CD4-positive, alpha-beta memory T cell (primary cell): Measurements from ENCODE around the gene GJB3. TPM values are rescaled to one million over a fixed set of nuclear protein-coding genes. Genes with fewer than 3 reads are reported as not detected.
A peak's percentile ranks its signal among the peaks of the same experiment; 100 is the strongest.
"Not testable (repeated sequence)": the region's sequence is repeated elsewhere in the genome, so short reads cannot be mapped to it uniquely, and the experiment has no call there.

Source experiments
- CTCF ChIA-PET: fragments of 350-600 bp; sonication (Branson Sonifier 250); formaldehyde crosslinking; loops from one replicate; lab custom pipeline; 2021; ENCODE audit warnings: inconsistent platforms; ENCODE audit not compliant: partially characterized antibody; lab: Charles Lee
- POLR2A ChIA-PET: fragments of 350-600 bp; sonication (Branson Sonifier 250); formaldehyde crosslinking; loops from one replicate; lab custom pipeline; 2021; ENCODE audit not compliant: partially characterized antibody; lab: Charles Lee
- DNase-seq, 5 donors: peaks; one replicate each; pipeline versions ENCODE4 v3.0.0 to v3.0.0-alpha.2; 2020 to 2022; ENCODE audit warnings: mixed read lengths in 1 of 5
- H3K27ac ChIP-seq: one replicate; pipeline ENCODE4 v1.7.0; 2013; ENCODE audit warnings: low read depth, low read length
- H3K27me3 ChIP-seq: 2 replicates; pipeline ENCODE4 v1.7.0; 2013; ENCODE audit warnings: mild to moderate bottlenecking, low read length, moderate library complexity; ENCODE audit not compliant: insufficient read depth
- H3K36me3 ChIP-seq: 2 replicates; pipeline ENCODE4 v1.7.0; 2013; ENCODE audit warnings: mild to moderate bottlenecking, low read length, moderate library complexity; ENCODE audit not compliant: insufficient read depth
- H3K4me1 ChIP-seq: 2 replicates; pipeline ENCODE4 v1.7.0; 2013; ENCODE audit warnings: mild to moderate bottlenecking, low read length, moderate library complexity; ENCODE audit not compliant: insufficient read depth
- H3K4me3 ChIP-seq, 2 donors: one replicate each; pipeline ENCODE4 v1.7.0; 2013; ENCODE audit warnings: low read length in 2 of 2, mild to moderate bottlenecking in 1 of 2
- H3K9me3 ChIP-seq, 2 donors: one replicate each; pipeline ENCODE4 v1.7.0; 2013; ENCODE audit warnings: low read length in 2 of 2, control low read depth in 1 of 2; ENCODE audit not compliant: control insufficient read depth in 1 of 2
- H3K27ac Mint-ChIP-seq, 7 donors: one replicate each; pipeline ENCODE4 v1.8.0; 2020 to 2021; ENCODE audit warnings: mixed read lengths in 7 of 7, mild to moderate bottlenecking in 6 of 7, inconsistent platforms in 3 of 7, moderate library complexity in 3 of 7
- H3K27me3 Mint-ChIP-seq, 2 donors: one replicate each; pipeline ENCODE4 v1.8.0; 2020 to 2021; ENCODE audit warnings: mixed read lengths in 2 of 2
- H3K36me3 Mint-ChIP-seq, 2 donors: one replicate each; pipeline ENCODE4 v1.8.0; 2020 to 2021; ENCODE audit warnings: mixed read lengths in 2 of 2, inconsistent platforms in 1 of 2, mild to moderate bottlenecking in 1 of 2
- H3K4me1 Mint-ChIP-seq, 4 donors: one replicate each; pipeline ENCODE4 v1.8.0; 2020 to 2021; ENCODE audit warnings: mixed read lengths in 4 of 4, mild to moderate bottlenecking in 1 of 4
- H3K4me3 Mint-ChIP-seq, 8 donors: one replicate each; pipeline ENCODE4 v1.8.0; 2020 to 2021; ENCODE audit warnings: mixed read lengths in 8 of 8, mild to moderate bottlenecking in 7 of 8, moderate library complexity in 6 of 8, inconsistent platforms in 3 of 8
- H3K9me3 Mint-ChIP-seq, 8 donors: one replicate each; pipeline ENCODE4 v1.8.0; 2020 to 2021; ENCODE audit warnings: mixed read lengths in 8 of 8, mild to moderate bottlenecking in 5 of 8, inconsistent platforms in 3 of 8, moderate library complexity in 1 of 8
- intact Hi-C: fragments of 100-400 bp; cut with micrococcal nuclease; formaldehyde crosslinking; loops from one replicate; pipeline ENCODE4 v1.15.1; 2023
- polyA plus RNA-seq, 2 donors: library from polyadenylated mRNA; unstranded; fragments of 300-500 nt; fragmentation: Illumina TruSeq; gene quantifications; one replicate each; pipeline ENCODE4 v1.2.3, GENCODE V29; 2021
- total RNA-seq, 2 experiments: library from RNA; stranded (reverse); gene quantifications; one replicate each; pipeline ENCODE4 v1.2.3, GENCODE V29; 2021

GJB3 gene
- total and polyA plus RNA-seq, 4 experiments from 2014 or later: not detected

DNA sequence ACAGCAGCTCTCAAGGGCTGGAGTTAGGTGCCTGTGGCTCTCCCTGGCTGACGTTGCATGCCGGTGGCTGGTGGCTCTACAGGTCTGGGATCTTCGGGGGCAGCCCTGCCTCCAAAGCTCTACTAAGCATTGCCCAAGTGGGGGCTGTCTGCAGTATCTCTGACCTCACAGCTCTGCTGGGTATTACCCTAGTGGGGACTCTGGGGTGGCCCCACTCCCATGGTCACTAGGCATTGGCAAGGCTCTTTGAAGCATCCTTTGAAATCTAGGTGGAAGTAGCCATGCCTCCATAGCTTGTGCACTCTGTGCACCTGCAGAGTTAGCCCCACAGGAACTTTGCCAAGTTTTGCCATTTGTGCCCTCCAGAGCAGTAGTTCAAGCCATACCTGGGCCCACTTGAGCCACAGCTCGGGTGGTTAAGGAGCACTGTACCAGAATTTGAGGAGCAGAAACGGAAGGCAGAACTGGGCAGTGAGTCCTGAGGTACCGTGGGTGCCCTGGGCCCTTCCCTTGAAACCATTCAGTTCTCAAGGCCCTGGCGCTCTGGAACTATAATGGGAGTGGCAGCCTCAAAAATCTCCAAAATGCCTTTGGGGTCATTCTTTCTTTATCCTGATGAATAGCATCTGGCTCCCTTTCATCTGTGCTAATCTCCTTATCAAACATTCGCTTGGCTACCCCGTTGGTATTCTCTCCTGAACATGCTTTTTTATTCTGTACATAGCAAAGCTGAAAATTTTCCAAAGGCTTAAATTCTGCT, 27.2 kb downstream of the GJB3 start:
- Histone ChIP-seq H3K27me3 (no peaks in the 10 kb centered on the region), H3K4me1 (no peaks in the 10 kb centered on the region), H3K4me3 (no peak overlapping the region), H3K9me3 (no peaks in the 10 kb centered on the region), H3K27ac (no peak overlapping the region), H3K36me3 (no peaks in the 10 kb centered on the region)
- peaks cover 0 to 3% of the 10 kb centered on the region in 2 donors for H3K27me3 Mint-ChIP-seq
- H3K36me3 Mint-ChIP-seq: peaks cover 6 to 23% of the 10 kb centered on the region in 2 donors
- peaks cover 0 to 5% (median 2%) of the 10 kb centered on the region in 4 donors for H3K4me1 Mint-ChIP-seq
- POLR2A ChIA-PET: no interaction called here
- H3K4me3 Mint-ChIP-seq: no peak overlapping the region
- intact Hi-C loops: no loop called here
- DNase-seq: no peak
- no peak overlapping the region for H3K27ac Mint-ChIP-seq
- H3K9me3 Mint-ChIP-seq: peaks cover 0 to 22% (median 5%) of the 10 kb centered on the region in 8 donors
- CTCF ChIA-PET: no interaction called here

DNA sequence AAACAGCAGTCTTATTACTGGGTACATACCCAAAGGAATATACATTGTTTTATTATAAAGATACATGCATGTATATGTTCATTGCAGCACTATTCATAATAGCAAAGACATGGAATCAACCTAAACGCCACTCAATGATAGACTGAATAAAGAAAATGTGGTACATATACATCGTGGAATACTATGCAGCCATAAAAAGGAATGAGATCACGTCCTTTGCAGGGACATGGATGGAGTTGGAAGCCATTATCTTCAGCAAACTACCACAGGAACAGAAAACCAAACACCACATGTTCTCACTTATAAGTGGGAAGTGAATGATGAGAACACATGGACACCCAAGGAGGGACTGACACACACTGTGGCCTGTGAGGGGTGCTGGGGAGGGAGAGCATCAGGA, 29.8 kb downstream of the GJB3 start:
- H3K36me3 ChIP-seq, CTCF ChIA-PET, H3K4me1 Mint-ChIP-seq, POLR2A ChIA-PET, H3K27ac ChIP-seq, H3K9me3 ChIP-seq, H3K4me1 ChIP-seq, intact Hi-C loops, DNase-seq, H3K4me3 ChIP-seq, H3K27me3 Mint-ChIP-seq, H3K27me3 ChIP-seq, H3K27ac Mint-ChIP-seq: not testable (repeated sequence)
- Mint-ChIP-seq H3K36me3 (peaks cover 5 to 24% of the 10 kb centered on the region in 2 donors), H3K9me3 (peaks cover 0 to 11% (median 4%) of the 10 kb centered on the region in 8 donors), H3K4me3 (peak overlapping the region in 1 of 8 donors; percentile 23)

DNA sequence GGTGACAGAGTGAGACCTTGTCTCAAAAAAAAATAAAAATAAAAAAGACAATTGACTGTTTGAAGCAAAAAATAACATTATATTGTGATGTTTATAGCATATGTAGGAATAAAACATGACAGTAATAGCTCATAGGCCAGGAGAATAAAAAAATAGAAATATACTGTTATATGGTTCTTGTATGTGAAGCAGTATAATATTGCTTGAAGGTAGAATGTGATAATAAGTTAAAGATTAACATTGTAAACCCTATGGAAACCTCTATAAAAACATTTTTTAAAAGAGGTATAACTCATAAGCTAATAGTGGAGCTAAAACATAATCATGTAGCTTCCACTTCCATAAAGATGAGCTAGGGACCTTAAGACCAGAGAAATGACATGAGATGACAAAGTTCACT, 35.3 kb downstream of the GJB3 start:
- no peak overlapping the region for H3K4me3 ChIP-seq
- Mint-ChIP-seq H3K9me3 (peaks cover 0 to 3% (median 0%) of the 10 kb centered on the region in 8 donors), H3K4me1 (no peaks in the 10 kb centered on the region), H3K36me3 (peaks cover 0 to 10% of the 10 kb centered on the region in 2 donors), H3K27ac (no peak overlapping the region), H3K4me3 (no peak overlapping the region), H3K27me3 (peaks cover 0 to 2% of the 10 kb centered on the region in 2 donors)
- H3K36me3 ChIP-seq: no peaks in the 10 kb centered on the region
- POLR2A ChIA-PET: interaction anchor here (0.6 kb wide), 1 partner anchor 668 kb away, joined by 3 read pairs; no protein-coding TSS in a partner anchor
- CTCF ChIA-PET: interaction anchor here (1.4 to 1.6 kb wide), 2 partner anchors 30 to 36 kb away, joined by 3 to 4 read pairs; no protein-coding TSS in a partner anchor
- H3K27me3 ChIP-seq: no peaks in the 10 kb centered on the region
- DNase-seq: no peak
- H3K4me1 ChIP-seq: no peaks in the 10 kb centered on the region
- intact Hi-C loops: no loop called here
- no peak overlapping the region for H3K27ac ChIP-seq
- no peaks in the 10 kb centered on the region for H3K9me3 ChIP-seq

DNA sequence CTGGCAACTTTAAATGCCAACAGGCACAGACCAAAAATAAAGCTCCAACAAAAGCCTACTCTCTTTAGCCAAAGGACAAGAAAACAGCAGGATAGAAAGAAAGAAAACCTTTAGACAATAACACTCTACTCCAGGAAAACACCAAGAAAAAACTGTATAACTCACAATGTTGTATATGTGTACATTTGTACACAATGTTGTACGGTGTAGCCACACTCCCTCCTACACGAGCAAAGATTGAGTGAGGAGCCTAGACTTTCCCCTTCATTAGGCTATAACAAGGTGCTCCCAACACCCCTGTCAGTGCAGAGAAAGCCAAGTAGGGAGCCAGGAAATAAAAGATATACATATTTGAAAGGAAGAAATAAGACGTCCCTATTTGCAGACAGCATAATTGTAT, 35.8 kb downstream of the GJB3 start:
- H3K36me3 Mint-ChIP-seq: peaks cover 0 to 10% of the 10 kb centered on the region in 2 donors
- ChIA-PET CTCF (interaction anchor here (1.6 kb wide), 1 partner anchor 36 kb away, joined by 4 read pairs; no protein-coding TSS in a partner anchor), POLR2A (interaction anchor here (0.6 kb wide), 1 partner anchor 668 kb away, joined by 3 read pairs; no protein-coding TSS in a partner anchor)
- peaks cover 0 to 2% (median 0%) of the 10 kb centered on the region in 8 donors for H3K9me3 Mint-ChIP-seq
- intact Hi-C loops: no loop called here
- peaks cover 0 to 2% of the 10 kb centered on the region in 2 donors for H3K27me3 Mint-ChIP-seq
- no peak for DNase-seq
- H3K36me3 ChIP-seq: no peaks in the 10 kb centered on the region
- no peak overlapping the region for H3K27ac Mint-ChIP-seq
- H3K27me3 ChIP-seq: no peaks in the 10 kb centered on the region
- H3K4me1 ChIP-seq: no peaks in the 10 kb centered on the region
- H3K9me3 ChIP-seq: no peaks in the 10 kb centered on the region
- no peak overlapping the region for H3K27ac ChIP-seq
- H3K4me1 Mint-ChIP-seq: no peaks in the 10 kb centered on the region
- H3K4me3 ChIP-seq: no peak overlapping the region
- H3K4me3 Mint-ChIP-seq: no peak overlapping the region

DNA sequence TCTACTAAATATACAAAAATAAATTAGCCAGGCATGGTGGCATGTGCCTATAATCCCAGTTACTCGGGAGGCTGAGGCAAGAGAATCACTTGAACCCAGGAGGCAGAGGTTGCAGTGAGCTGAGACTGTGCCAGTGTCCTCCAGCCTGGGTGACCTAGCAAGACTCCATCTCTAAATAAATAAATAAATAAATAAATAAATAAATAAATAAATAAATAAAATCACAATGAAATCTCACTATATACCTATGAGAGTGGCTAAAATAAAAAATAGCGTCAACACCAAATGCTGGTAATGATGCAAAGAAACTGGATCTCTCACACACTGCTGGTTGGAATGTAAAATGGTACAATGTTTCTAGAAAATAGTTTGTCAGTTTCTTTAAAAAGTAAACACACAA, 37.8 kb downstream of the GJB3 start:
- H3K9me3 Mint-ChIP-seq, H3K27ac ChIP-seq, CTCF ChIA-PET, H3K27me3 Mint-ChIP-seq, POLR2A ChIA-PET, H3K4me1 ChIP-seq, H3K4me3 ChIP-seq, H3K4me3 Mint-ChIP-seq, H3K27me3 ChIP-seq, DNase-seq, H3K36me3 ChIP-seq, H3K36me3 Mint-ChIP-seq, H3K4me1 Mint-ChIP-seq, H3K9me3 ChIP-seq, intact Hi-C loops, H3K27ac Mint-ChIP-seq: not testable (repeated sequence)

DNA sequence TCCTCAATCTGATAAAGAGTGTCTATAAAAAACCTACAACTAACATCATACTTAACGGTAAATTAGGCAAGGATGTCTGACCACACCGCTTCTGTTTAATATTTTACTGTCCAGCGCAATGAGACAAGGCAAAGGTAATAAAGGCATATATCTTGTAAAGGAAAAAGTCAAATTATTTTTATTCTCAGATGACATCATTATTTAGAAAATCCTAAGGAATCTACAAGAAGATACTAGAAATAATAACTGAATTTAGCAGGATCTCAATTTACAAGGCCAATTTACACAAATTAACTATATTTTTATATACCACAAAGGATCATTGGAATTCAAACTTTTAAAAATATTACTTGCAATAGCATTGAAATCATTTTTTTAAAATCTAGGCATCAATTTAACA, 41.2 kb downstream of the GJB3 start:
- no peak overlapping the region for H3K4me3 ChIP-seq
- intact Hi-C loops: no loop called here
- CTCF ChIA-PET: no interaction called here
- peaks cover 0 to 2% of the 10 kb centered on the region in 2 donors for H3K36me3 Mint-ChIP-seq
- H3K27ac Mint-ChIP-seq: peak overlapping the region in 1 of 7 donors; percentile 58
- H3K27me3 Mint-ChIP-seq: no peaks in the 10 kb centered on the region
- no peaks in the 10 kb centered on the region for H3K36me3 ChIP-seq
- no peak overlapping the region for H3K4me3 Mint-ChIP-seq
- H3K4me1 ChIP-seq: no peaks in the 10 kb centered on the region
- POLR2A ChIA-PET: no interaction called here
- no peaks in the 10 kb centered on the region for H3K27me3 ChIP-seq
- no peaks in the 10 kb centered on the region for H3K4me1 Mint-ChIP-seq
- no peaks in the 10 kb centered on the region for H3K9me3 ChIP-seq
- no peak for DNase-seq
- peaks cover 0 to 3% (median 0%) of the 10 kb centered on the region in 8 donors for H3K9me3 Mint-ChIP-seq
- H3K27ac ChIP-seq: no peak overlapping the region

DNA sequence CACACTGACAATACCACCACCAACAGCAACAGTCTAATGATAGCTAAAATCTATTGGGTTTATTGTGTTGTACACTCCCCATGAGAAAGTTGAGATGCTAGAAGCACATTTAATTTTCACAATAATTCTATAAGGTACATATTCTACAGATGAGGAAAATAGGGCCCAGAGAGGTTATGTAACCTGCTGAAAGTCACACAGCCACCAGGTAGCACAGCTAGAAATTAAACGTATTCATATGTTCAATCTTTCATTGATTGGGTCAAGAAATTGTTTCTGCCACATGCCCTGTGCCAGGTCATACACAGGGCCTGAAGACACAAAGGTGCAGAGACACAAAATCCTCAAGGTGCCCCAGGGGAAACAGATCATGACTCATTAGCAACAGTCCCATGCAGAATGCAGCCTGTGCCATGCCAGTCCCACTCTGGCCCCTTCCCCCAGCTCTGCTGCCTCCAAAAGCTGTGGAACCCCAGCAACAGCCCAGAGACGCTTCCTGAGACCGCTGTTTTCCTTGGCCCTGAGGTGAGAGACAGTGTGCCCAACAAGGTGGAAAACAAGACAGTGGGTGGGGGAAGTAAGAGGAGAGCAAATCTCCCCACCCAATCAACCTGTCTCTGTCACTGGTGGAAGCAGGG, 43.9 kb downstream of the GJB3 start:
- CTCF ChIA-PET: no interaction called here
- Mint-ChIP-seq H3K27ac (peak overlapping the region in 1 of 7 donors; percentile 16), H3K36me3 (no peaks in the 10 kb centered on the region), H3K9me3 (peaks cover 0 to 3% (median 0%) of the 10 kb centered on the region in 8 donors), H3K4me3 (no peak overlapping the region), H3K4me1 (no peaks in the 10 kb centered on the region), H3K27me3 (no peaks in the 10 kb centered on the region)
- POLR2A ChIA-PET: no interaction called here
- Histone ChIP-seq H3K36me3 (no peaks in the 10 kb centered on the region), H3K27me3 (no peaks in the 10 kb centered on the region), H3K4me3 (no peak overlapping the region), H3K9me3 (no peaks in the 10 kb centered on the region), H3K27ac (no peak overlapping the region), H3K4me1 (no peaks in the 10 kb centered on the region)
- no peak for DNase-seq
- intact Hi-C loops: no loop called here
